HL-60 (cell line): Measurements from ENCODE around the gene NKX6-1.

Experiments
- DNase-seq, 2 experiments: peaks; one replicate each; pipeline ENCODE4 v3.0.0-alpha.2; 2010 to 2020; ENCODE audit warnings: low read depth in 1 of 2, low spot score in 1 of 2
- H3K27ac ChIP-seq: fragments of 250-450 bp; sonication (Bioruptor Pico); replicated peaks from 2 replicates; pipeline ENCODE4 v1.5.1; 2020; ENCODE audit warnings: mild to moderate bottlenecking, moderate library complexity
- H3K27me3 ChIP-seq: fragments of 250-450 bp; sonication (Bioruptor Pico); 2 replicates; pipeline ENCODE4 v1.5.1; 2021; ENCODE audit warnings: mild to moderate bottlenecking, moderate library complexity; ENCODE audit not compliant: insufficient read depth, poor library complexity, severe bottlenecking
- H3K4me3 ChIP-seq: replicated peaks from 2 replicates; pipeline ENCODE4 v1.5.1; 2011; ENCODE audit warnings: mild to moderate bottlenecking, control low read depth, low read length; ENCODE audit not compliant: insufficient read depth
- CTCF ChIP-seq: IDR thresholded peaks from one replicate; pipeline ENCODE4 v1.5.1; 2011; ENCODE audit warnings: low read length, control low read depth, inconsistent platforms; ENCODE audit not compliant: insufficient read depth
- GABPA ChIP-seq: IDR thresholded peaks from 2 replicates; pipeline ENCODE4 v1.6.1; 2012; ENCODE audit warnings: low read depth
- POLR2AphosphoS5 ChIP-seq: IDR thresholded peaks from 2 replicates; pipeline ENCODE4 v1.6.1; 2012; ENCODE audit warnings: low read depth
- SPI1 ChIP-seq: IDR thresholded peaks from 2 replicates; pipeline ENCODE4 v1.6.1; 2012; ENCODE audit warnings: low read depth, mild to moderate bottlenecking, borderline replicate concordance
- TF ChIP-seq, protein P1 (sequence below): IDR thresholded peaks from 2 replicates; pipeline ENCODE4 v1.6.1; 2012; ENCODE audit warnings: low read depth; ENCODE audit not compliant: insufficient replicate concordance

The NKX6-1 gene

DNA sequence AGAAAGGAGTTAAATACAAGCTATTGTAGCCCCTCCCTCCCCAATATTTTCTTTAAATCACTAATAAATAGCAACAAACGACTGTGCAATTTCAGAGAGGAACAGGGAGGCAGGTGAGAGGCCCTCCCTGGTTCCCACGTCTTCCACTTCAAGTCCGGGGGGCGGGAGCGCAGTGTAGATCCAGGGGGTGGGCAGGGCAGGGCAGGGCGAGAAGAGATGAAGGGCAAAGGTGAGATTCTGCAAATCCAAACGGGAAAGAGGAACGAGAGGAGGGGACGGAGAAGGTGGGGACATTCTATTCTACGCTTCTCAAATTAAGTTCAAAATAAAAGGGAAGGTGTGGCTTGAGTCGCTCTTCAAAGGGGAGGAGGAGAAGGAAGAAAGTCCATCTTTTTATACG, 6.8 kb downstream of the NKX6-1 start:
- no peak for DNase-seq
- H3K27ac ChIP-seq = no peak overlapping the region
- TF ChIP-seq POLR2AphosphoS5 = no peak
- peaks cover 69% of the 10 kb centered on the region for H3K27me3 ChIP-seq
- no peak overlapping the region for H3K4me3 ChIP-seq

DNA sequence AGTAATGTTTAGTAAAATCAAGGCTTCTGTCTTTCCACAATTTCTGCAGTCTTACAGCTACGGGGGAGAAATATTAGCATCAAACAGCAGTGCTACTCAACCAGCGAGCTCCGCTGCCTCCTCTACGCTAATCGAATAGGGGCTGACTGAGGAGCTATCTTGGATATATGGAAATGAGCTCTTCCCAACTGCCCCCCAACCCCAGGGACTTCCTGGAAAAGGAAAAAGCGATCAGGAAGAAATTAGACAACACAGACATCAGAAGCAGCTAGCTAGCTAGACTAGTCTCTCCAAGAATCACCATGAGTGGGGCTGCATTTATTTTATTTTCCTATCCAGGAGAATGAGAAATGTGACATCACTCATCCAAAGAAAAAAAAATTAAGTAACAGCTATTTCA, 7.6 kb downstream of the NKX6-1 start:
- H3K4me3 ChIP-seq = no peak overlapping the region
- H3K27ac ChIP-seq = no peak overlapping the region
- TF ChIP-seq, protein P1, sequence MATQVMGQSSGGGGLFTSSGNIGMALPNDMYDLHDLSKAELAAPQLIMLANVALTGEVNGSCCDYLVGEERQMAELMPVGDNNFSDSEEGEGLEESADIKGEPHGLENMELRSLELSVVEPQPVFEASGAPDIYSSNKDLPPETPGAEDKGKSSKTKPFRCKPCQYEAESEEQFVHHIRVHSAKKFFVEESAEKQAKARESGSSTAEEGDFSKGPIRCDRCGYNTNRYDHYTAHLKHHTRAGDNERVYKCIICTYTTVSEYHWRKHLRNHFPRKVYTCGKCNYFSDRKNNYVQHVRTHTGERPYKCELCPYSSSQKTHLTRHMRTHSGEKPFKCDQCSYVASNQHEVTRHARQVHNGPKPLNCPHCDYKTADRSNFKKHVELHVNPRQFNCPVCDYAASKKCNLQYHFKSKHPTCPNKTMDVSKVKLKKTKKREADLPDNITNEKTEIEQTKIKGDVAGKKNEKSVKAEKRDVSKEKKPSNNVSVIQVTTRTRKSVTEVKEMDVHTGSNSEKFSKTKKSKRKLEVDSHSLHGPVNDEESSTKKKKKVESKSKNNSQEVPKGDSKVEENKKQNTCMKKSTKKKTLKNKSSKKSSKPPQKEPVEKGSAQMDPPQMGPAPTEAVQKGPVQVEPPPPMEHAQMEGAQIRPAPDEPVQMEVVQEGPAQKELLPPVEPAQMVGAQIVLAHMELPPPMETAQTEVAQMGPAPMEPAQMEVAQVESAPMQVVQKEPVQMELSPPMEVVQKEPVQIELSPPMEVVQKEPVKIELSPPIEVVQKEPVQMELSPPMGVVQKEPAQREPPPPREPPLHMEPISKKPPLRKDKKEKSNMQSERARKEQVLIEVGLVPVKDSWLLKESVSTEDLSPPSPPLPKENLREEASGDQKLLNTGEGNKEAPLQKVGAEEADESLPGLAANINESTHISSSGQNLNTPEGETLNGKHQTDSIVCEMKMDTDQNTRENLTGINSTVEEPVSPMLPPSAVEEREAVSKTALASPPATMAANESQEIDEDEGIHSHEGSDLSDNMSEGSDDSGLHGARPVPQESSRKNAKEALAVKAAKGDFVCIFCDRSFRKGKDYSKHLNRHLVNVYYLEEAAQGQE = no peak
- TF ChIP-seq CTCF (no peak), SPI1 (no peak), GABPA (no peak), POLR2AphosphoS5 (no peak)
- no peak for DNase-seq
- H3K27me3 ChIP-seq = peaks cover 63% of the 10 kb centered on the region

DNA sequence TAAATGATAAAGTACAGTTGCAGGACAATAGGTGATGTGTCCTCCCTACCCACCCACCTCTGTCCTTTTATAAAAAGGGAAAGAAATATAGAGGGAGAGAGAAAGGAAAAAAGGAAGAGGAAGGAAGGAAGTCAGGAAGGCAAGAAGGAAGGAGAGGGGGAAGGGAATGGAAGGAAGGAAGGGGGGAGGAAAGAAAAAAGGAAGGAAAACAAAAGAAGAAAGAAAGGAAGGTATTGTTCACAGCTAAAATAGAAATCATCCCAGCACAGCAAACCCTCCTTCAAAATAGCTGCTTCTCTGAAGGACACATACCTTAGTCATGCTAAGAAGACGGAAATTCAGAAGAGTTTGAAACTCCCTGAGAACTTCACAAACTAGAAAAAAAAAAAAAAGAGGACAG, 8.4 kb downstream of the NKX6-1 start:
- TF ChIP-seq POLR2AphosphoS5 (no peak), CTCF (no peak)
- TF ChIP-seq, protein P1 = no peak
- DNase-seq = no peak
- no peak overlapping the region for H3K4me3 ChIP-seq
- H3K27ac ChIP-seq = no peak overlapping the region
- H3K27me3 ChIP-seq = peaks cover 59% of the 10 kb centered on the region

- DNase-seq = no peak
- peaks cover 55% of the 10 kb centered on the region for H3K27me3 ChIP-seq
- H3K4me3 ChIP-seq = no peak overlapping the region
- H3K27ac ChIP-seq = no peak overlapping the region
- TF ChIP-seq, protein P1 = no peak
- TF ChIP-seq GABPA (no peak), SPI1 (no peak), CTCF (no peak), POLR2AphosphoS5 (no peak)
These were observed 14.9 kb downstream of the NKX6-1 start for GRCh38 chr4:84484236-84484635.
